ENCODE results near the gene CCDC71L.

DNA sequence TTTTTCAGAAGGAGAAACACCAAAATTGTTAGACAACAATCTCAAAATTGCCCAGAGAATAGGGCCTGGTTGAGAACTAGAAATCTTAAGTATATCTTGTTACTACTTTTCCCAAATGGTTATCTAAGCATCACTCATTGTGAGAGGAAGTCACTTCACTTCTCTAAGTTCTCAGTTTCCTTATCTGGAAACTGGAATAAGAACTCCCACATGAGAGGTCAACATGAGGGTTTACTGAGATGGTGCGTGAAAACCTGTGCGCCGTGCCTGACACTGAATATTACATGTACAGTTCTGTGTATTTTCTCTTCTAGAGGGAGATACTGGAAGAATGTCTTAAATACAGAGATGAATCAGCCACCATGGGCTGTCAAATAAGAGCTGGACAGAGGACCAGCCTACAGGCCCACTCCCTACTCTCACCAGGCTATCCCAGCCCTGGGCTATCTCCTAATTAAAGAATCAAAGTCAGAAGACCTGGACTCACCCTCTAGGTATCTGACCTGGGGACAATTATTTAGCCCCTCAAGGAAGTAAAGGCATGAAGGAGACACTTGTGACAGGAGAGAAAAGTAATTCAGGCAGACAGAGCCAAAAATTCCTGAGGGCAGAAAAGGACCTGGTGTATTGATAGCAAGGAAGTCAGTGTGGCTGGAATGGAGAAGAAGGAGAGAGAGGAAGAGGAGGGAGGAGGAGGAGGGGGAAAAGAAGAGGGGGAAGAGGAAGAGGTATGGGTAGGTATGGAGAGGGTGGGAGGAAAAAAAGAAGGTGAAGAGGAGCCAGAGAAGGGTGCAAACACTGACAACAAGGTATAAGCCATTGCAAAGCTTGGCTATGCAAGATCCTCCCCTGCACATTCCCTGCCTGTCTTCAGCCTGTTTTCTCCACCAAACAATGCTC is 44.9 kb downstream of the CCDC71L start:
- TF ChIP-seq, protein P1, sequence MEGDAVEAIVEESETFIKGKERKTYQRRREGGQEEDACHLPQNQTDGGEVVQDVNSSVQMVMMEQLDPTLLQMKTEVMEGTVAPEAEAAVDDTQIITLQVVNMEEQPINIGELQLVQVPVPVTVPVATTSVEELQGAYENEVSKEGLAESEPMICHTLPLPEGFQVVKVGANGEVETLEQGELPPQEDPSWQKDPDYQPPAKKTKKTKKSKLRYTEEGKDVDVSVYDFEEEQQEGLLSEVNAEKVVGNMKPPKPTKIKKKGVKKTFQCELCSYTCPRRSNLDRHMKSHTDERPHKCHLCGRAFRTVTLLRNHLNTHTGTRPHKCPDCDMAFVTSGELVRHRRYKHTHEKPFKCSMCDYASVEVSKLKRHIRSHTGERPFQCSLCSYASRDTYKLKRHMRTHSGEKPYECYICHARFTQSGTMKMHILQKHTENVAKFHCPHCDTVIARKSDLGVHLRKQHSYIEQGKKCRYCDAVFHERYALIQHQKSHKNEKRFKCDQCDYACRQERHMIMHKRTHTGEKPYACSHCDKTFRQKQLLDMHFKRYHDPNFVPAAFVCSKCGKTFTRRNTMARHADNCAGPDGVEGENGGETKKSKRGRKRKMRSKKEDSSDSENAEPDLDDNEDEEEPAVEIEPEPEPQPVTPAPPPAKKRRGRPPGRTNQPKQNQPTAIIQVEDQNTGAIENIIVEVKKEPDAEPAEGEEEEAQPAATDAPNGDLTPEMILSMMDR (IDR thresholded peaks at IDR 0.05) = no peak
- TF ChIP-seq POLR2AphosphoS5 (IDR thresholded peaks at IDR 0.05; ENCODE audit: low read depth, low read length) = no peak
- TF ChIP-seq, protein P2, sequence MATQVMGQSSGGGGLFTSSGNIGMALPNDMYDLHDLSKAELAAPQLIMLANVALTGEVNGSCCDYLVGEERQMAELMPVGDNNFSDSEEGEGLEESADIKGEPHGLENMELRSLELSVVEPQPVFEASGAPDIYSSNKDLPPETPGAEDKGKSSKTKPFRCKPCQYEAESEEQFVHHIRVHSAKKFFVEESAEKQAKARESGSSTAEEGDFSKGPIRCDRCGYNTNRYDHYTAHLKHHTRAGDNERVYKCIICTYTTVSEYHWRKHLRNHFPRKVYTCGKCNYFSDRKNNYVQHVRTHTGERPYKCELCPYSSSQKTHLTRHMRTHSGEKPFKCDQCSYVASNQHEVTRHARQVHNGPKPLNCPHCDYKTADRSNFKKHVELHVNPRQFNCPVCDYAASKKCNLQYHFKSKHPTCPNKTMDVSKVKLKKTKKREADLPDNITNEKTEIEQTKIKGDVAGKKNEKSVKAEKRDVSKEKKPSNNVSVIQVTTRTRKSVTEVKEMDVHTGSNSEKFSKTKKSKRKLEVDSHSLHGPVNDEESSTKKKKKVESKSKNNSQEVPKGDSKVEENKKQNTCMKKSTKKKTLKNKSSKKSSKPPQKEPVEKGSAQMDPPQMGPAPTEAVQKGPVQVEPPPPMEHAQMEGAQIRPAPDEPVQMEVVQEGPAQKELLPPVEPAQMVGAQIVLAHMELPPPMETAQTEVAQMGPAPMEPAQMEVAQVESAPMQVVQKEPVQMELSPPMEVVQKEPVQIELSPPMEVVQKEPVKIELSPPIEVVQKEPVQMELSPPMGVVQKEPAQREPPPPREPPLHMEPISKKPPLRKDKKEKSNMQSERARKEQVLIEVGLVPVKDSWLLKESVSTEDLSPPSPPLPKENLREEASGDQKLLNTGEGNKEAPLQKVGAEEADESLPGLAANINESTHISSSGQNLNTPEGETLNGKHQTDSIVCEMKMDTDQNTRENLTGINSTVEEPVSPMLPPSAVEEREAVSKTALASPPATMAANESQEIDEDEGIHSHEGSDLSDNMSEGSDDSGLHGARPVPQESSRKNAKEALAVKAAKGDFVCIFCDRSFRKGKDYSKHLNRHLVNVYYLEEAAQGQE (IDR thresholded peaks at IDR 0.05; ENCODE audit: insufficient read depth in 1 of 2, low read depth in 2 of 2, low read length in 1 of 2) = no peak
- TF ChIP-seq SIN3A (IDR thresholded peaks at IDR 0.05; ENCODE audit: borderline replicate concordance, insufficient read depth, low read depth, low read length) = no peak
- TF ChIP-seq TCF7L2 (IDR thresholded peaks at IDR 0.05; ENCODE audit: low read depth, low read length) = no peak
